ENCODE data around the gene MYLK3. TPM values are rescaled to one million over a fixed set of nuclear protein-coding genes. Genes with fewer than 3 reads are reported as not detected.
"Not testable (repeated sequence)": the region's sequence is repeated elsewhere in the genome, so short reads cannot be mapped to it uniquely, and the experiment has no call there.

MYLK3 gene
- under 0.01 and 0.22 TPM in 2 replicates for total RNA-seq

DNA sequence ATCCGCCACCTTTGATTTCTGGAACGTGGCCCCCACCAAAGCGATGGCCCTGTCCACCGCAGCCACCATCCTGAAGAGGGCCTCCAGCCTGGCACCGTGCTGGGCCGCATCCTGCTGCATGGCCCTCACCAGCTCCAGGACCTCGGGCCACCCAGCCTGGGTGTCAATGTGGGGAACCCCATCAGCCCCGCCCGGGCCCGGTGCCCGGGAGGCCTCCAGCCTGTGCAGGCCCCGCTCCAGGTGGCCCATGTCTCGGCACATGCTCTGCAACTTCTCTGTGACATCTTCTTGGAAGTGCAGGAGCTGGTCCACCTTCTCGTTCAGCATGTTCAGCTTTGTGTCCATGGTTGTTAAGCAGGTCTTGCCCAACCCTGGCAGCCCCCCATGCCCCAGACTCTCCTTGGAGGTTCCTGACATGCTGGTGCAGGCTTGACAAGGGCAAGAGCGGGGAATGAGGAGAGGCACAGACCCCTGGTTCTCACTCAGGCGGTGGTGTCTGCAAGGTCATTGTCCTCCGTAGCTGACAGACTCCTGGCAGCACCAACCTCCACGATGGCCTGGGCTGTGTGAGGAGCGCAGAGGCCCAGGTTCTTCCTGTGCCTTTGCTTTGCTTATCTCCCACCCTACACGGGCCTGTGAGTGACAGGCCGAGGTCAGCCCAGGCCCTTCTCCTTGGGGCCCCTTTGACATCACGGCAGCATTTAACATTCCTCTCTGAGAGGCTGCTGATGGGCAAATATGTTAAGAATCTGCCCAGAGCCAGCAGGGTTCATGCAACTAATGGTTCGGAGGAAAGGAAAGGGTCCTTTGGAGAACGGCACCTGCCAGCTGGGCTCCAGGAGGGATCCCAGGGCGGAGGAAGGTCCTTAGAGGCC, at the start of gene MYLK3:
MYLK3 (minus strand) TSS at position 568 of the 875 bp plus-strand sequence; CDS start at position 417, 151 bp downstream.
- DNase-seq (ENCODE audit: low read depth in 2 of 2): no peak

DNA sequence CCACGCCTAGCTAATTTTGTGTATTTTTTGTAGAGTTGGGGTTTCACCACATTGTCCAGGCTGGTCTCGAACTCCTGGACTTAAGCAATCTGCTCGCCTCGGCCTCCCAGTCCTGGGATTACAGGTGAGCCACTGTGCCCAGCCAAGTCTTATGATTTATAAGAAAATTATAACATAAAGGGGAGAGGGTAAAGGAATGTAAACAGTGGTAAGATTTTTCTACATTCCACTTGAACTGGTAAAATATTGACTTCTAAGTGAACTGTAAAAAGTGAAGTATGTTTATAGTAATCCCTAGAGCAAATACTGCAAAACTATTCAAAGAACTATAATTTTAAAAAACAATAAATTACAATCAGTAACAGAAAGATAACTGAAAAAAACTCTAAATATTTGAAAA, 49.4 kb upstream of the MYLK3 start:
- DNase-seq (ENCODE audit: low read depth in 2 of 2): no peak

DNA sequence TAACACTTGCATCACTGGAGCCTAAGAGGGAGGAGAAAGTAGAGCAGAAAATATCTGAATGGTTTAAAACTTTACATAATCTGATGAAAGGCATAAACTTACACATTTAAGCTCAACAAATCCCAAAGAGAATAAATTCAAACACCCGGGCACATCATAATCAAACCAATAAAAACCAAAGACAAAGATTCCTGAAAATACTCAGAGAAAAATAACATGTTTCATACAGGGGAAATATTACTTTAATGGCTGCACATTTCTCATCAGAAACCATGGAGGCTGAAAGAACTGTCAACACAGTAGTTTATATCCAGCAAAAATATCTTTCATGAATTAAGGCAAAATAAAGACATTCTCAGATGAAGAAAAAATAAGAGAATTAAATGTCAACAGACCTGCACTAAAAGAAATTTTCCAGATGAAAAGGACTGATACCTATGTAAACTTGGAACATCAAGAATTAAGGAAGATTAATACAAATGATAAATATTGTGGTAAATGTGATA, 48.7 kb upstream of the MYLK3 start:
- no peak for DNase-seq (ENCODE audit: low read depth in 2 of 2)

DNA sequence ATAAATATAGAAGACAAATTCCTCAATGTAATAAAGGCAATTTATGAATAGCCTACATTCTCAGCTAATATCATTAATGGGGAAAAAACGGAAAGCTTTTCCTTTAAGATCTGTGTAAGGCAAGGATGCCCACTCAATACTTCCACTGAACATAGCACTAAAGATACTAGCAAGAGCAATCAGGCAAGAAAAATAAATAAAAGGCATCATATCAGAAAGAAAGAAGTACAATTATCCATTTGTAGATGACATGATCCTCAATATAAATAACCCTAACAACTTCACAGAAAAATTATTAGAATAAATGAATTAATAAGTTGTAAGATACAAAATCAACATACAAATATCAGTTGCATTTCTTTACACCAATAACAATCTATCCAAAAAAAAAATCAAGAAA, 45.7 kb upstream of the MYLK3 start:
- DNase-seq (ENCODE audit: low read depth in 2 of 2): no peak

DNA sequence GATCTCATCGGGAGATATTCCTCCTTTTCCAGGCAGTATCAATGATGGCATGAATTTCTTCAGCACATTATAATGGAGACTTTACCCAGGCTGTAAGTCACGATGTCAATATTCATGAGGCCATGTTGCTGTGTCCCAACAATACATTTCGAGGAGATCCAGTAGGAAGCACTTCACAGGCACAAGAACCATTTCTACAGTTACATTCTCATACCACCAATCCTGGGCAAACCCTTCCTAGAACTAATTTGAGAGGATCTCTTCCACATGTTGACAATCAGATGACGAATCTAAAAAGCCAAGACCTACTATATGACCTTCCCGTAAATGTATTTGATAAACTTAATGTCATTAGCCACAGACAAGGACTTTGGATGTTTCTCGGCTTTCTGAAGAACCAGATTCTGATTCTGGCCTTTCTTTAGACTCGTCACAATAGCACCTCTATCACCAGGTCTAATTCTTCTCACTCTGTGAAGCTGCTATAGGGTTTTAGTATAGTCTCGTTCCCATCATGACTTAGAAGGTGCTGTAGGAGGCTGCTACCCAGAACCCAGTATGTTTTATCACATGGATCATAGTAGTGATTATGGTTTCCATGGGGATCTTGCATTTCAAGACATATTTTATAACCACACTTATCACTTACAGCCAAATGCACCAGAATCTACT, 42.6 kb upstream of the MYLK3 start:
- DNase-seq (ENCODE audit: low read depth in 2 of 2): no peak

DNA sequence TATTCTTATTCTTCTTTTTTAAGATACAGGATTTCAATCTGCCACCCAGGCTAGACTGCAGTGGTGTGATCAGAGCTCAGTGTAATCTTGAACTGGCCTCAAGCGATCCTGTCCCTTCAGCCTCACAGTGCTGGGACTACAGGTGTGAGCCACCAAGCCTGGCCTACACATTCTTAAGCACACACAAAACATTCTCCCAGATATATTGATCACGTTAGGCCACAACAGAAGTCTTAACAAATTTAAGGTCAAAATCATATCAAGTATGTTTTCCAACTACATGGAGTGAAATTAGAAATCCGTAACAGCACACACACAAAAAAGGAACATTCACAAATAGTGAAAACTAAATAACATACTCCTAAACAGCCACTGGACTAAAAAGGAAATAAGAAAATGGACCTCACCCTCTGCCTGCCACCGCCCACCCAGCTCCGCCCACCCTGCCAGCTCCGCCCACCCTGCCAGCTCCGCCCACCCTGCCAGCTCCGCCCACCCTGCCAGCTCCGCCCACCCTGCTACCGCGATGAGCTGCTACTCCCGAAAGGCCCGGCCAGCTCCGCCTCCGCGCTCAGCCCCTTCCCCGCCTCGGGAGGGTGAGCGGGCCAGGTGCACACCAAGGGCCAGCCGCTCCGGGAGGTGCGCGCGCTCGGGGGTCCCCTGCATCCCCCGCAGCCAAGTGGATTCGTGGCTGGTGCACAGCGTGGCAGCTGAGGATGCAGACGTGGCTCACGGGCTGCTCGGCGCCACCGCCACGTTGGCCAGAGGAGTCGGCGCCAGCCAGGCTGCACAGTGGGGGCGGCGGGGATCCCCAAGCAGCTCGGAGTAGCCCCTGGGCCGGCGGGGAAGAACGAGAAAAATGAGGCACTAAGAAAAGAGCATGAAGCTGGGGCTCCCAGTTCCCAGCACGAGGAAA, 41.6 kb upstream of the MYLK3 start:
- peak; percentile 62 to 78 for DNase-seq (ENCODE audit: low read depth in 2 of 2)

DNA sequence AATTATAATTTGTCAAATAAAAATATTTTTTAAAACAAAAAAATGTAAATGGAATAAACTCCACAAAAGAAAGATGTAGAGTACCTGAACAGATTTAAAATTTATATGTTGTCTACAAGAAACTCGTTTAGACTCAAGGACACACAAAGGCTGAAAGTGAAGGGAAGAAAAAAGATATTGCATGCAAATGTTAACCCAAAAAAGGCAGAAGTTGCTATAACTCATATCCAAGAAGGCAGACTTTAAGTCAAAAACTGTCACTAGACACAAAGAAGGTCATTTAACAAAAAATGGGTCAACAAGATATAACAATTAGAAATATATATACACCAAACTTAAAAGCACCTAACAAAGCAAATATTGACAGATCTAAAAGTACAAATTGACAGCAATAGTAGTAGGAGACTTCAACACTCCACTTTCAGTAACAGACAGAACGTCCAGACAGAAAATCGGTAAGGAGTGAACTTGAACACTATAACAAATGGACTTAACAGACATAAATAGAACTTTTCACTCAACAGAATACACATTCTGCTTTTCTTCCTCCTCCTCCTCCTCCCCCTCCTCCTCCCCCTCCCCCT, 40.8 kb upstream of the MYLK3 start:
- DNase-seq (ENCODE audit: low read depth in 2 of 2): no peak

DNA sequence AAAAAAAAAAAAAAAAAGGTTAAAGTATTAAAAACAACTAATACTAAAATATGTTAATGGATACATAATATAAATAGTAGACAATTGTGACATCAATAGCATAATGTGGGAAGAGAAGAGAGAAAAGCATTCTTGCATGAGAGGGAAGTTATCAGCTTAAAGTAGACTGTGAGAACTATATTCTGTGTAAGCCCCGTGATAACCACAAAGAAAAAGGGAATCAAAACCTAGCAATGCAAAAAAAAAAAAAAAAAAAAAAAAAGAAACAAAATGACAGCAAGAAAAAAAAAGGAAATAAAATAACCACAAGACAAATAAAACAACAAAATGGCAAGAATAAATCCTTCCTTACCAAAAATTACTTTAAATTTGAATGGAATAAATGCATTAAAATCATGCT, 39.8 kb upstream of the MYLK3 start:
- no peak for DNase-seq (ENCODE audit: low read depth in 2 of 2)

DNA sequence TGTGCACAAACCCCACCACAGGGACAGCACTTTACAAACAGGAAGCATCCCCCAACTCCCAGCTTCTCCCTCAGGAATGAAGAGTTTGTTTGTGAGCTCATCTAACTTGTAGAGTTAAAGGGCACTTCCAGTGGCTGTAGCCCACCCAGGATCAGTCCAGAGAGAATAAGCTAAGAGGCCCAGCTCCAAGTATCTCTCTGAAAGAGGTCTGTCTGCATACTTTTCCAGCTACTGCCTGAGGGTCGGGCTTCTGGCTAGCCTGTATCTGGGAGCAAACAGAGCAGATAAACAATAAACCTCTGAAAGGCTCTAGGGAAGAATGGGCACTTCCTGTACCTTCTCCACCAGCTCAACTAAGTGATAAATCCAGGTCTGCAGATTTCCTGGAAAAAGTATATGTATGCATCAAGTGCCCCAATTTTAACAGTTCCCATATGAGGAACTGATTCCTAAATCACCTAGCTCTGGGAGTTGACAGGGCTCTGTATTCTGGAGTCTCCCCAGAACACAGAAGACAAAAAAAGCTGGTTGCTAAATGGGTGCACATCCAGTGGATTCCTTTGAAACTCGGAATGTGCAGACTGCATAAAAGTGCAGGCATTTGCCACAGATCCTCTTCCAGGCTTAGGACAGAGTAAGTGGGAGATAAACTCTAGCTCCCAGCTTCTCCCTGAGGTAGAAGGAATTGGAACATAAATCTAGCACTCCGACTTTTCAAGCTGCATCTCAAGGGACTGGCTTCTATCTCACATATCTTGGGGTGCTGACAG, 37.1 kb upstream of the MYLK3 start:
- no peak for DNase-seq (ENCODE audit: low read depth in 2 of 2)

DNA sequence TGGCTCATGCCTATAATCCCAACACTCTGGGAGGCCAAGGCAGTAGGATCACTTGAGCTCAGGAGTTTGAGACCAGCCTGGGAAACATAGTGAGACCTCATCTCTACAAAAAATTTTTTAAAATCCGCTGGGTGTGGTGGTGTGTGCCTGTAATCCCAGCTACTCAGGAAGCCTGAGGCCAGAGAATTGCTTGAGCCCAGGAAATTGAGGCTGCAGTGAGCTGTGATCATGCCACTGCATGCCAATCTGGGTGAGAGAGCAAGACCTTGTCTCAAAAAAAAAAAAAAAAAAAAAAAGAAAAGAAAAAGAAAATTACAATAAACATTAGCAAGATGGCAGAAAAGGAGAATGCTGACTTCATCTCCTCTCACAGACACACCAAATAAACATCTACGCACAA, 36.4 kb upstream of the MYLK3 start:
- not testable (repeated sequence) for DNase-seq (ENCODE audit: low read depth in 2 of 2)

DNA sequence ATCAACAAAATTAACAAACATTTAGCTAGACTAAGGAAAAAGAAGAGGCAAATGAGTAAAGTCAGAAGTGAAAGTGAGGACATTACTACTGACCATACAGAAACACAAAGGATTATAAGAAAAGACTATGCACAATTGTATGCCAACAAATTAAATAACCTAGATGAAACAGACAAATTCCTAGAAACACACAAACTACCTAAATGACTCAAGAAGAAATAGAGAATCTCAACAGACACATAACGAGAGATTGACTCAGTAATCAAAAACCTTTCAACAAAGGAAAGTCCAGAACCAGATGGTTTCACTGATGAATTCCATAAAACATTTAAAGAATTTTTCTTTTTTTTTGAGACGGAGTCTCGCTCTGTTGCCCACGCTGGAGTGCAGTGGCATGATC, 35.7 kb upstream of the MYLK3 start:
- no peak for DNase-seq (ENCODE audit: low read depth in 2 of 2)

DNA sequence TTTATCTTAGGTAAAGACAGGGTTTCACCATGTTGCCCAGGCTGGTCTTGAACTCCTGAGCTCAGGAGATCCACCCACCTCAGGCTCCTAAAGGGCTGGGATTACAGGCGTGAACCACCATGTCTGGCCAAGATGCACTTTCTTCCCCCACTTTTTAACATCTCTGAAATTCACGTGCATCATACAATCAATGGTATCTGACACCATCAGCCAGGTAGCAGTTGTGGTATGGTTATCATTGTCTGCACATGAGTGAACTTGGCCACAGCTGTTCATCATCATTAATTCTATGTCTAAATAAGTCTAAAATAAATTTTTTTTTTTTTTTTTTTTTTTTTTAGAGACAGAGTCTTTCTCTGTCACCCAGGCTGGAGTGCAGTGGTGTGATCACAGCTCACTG, 34.2 kb upstream of the MYLK3 start:
- no peak for DNase-seq (ENCODE audit: low read depth in 2 of 2)

DNA sequence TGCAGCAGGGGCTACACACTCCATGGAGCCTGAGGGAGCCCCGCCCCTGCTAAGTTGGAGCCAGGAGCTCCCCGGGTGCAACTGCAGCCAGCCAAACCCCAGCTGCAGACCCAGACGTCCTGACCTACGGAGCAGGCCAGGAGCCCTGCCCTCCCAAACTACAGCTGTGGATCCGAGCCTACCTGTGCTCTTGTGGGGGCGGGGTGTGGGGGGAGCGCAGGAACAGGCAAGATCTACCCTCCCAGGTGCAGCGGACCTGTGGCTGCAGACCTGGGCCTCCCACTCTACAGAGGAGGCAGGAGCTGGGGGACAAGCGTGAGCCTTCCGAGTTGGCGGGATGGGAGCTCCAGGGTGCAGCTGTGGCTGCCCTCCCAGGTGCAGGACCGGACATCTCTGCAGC, 29.7 kb upstream of the MYLK3 start:
- DNase-seq (ENCODE audit: low read depth in 2 of 2): no peak

DNA sequence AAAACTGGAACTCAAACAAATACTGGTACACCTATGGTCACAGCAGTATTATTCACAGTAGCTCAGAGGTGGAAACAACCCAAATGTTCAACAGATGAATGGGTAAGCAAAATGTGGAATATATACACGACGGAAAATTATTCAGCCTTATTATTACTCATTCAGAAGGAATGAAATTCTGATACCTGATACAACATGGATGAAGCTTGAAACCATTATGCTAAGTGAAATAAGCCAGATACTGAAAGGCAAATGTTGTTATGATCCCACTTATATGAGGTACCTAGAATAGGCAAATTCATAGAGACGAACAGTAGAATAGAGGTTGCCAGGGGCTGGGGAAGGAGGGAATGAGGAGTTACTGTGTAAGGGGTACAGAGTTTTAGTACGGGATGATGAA, 27.1 kb upstream of the MYLK3 start:
- DNase-seq (ENCODE audit: low read depth in 2 of 2): no peak

DNA sequence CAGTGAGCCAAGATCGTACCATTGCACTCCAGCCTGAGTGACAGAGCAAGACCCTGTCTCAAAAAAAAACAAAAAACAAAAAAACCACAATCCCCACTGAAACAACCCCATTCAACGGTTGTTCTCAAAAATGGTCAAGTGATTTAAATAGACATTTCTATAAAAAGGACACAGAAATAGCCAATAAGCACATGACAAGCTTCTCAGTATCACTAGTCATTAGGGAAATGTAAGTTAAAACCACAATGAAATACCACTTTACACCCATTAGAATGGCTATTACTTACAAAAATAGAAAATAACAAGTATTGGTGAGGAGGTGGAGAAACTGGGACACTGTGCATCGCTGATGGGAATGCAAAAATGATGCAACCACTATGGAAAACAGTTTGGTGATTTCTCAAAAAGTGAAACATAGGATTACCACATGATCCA, 26.6 kb upstream of the MYLK3 start:
- no peak for DNase-seq (ENCODE audit: low read depth in 2 of 2)

DNA sequence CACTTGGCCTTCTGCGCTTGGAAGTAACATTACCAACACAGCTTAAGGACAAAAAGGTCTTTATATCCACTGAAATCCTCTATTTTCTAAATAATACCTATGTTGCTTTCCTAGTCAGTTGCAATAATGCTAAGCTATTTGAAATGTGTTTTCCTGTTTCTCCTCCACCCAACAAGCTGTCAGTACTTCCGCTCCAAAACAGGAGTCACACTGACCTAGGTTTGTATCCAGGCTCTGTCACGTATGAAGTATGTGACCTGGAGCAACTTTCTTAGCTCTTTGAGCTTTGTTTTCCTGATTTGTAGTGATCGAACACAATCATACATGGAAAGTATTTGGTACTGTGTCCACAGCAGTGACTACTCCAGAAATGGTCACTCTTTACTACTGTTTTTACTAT, 24.3 kb upstream of the MYLK3 start:
- peak in 1 of 2 donors; percentile 14 for DNase-seq (ENCODE audit: low read depth in 2 of 2)

DNA sequence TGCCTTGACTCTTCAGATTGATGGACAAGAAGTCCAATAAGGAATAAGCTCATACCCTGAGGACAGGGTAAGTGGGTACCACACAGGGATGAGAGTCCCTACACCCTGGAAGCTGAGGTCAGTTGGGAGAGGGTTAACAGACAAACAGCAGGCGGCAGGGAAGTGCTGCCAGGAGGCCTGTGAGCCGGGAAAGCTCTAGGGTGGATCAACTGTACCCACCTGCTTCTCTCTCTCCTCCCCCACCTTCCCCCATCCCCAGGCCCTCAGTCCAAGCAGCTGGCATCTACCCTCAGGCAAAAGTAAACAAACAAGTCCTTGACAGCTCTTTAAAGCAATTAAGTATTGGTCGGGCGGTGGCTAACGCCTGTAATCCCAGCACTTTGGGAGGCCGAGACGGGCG, 20.7 kb upstream of the MYLK3 start:
- DNase-seq (ENCODE audit: low read depth in 2 of 2): no peak

DNA sequence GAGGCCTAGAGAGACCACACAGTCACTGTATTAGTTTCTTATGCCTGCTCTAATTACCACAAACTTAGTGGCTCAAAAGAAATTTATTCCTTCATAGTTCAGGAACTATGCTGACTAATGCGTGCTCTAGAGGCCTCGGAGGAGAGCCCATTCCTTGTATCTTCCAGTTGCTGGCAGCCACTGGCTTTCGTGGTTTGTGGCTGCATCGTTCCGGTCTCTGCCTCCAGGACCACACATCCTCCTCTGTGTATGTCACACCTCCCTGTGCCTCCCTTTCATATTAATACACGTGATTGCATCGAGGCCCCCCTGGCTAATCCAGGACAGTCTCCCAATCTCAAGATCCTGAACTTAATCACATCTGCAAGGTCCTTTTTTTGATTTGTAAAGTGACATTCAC, 16.9 kb upstream of the MYLK3 start:
- DNase-seq (ENCODE audit: low read depth in 2 of 2): no peak

DNA sequence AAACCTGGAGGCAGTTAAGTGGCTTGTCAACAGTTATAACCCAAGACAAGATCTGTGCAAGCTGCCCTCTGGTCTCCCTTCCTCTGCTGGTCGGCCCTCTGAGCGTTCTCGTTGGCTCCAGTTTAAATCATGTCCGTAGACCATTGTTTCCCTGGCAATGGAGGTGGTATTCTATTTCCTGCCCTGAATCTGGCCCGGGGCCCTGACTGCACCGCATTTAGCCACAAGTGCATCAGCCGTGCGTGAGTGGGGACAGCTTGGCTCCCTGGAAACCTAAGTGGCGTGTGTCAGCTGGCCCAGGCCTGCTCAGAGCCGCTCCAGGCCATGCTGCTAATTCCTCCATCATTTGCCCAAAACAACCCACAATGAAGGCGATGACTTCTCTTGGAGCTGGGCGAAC, 15.0 kb upstream of the MYLK3 start:
- DNase-seq (ENCODE audit: low read depth in 2 of 2): peak; percentile 3 to 35

DNA sequence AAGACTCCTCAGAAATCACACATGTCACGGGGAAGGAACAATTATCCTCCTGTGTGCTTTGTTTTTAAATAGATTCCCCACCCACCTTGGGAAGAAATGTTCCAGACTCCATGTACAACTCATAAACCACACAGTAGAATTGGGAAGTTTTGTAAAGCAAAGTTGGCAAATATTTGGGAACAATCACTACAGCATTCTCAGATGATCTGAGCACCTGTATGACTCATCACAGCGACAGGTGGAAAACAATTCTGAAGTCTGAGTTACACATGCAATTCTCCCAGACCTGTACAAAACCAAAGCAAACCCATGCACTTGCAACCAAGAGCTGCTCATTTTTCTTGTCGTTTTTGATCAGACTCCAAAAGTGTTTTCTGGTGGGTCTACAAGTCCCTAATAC, 14.4 kb upstream of the MYLK3 start:
- no peak for DNase-seq (ENCODE audit: low read depth in 2 of 2)

DNA sequence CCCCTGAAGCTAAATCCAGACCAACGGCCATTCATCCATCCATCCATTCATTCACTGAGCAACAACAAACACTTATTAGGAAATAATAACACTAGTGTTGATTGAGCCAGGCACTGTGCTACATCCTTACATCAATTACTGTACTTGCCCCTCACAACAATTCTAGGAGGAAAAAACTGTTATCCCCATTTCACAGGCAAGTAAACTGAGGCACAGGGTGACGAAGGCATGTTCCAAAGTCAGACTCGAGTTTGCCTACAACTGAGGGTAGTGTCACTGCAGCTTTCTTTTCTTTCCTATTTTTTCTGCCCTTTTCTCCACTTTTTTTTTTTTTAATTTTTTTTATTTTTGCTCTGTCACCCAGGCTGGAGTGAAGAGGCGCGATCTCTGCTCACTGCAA, 11.2 kb upstream of the MYLK3 start:
- DNase-seq (ENCODE audit: low read depth in 2 of 2): no peak
